ENCODE data around the gene MIF.

GRCh38 chr22:23847991-23848864 lies 46.0 kb upstream of the MIF start:
- no peak for TF ChIP-seq CTCF (IDR thresholded peaks at IDR 0.05)
- TF ChIP-seq POLR2A (IDR thresholded peaks at IDR 0.05): no peak
- TF ChIP-seq EP300 (IDR thresholded peaks at IDR 0.05): no peak
- TF ChIP-seq POLR2AphosphoS5 (IDR thresholded peaks at IDR 0.05): no peak

All from stomach (tissue), 4 donors.